ENCODE results near the gene GABARAP. TPM values are rescaled to one million over a fixed set of nuclear protein-coding genes. Genes with fewer than 3 reads are reported as not detected.
A peak's percentile ranks its signal among the peaks of the same experiment; 100 is the strongest.

Gene GABARAP
- total and polyA plus RNA-seq, 2 of the 4 experiments (the other 2 are of a cell fraction): 77.8 to 780 TPM

DNA sequence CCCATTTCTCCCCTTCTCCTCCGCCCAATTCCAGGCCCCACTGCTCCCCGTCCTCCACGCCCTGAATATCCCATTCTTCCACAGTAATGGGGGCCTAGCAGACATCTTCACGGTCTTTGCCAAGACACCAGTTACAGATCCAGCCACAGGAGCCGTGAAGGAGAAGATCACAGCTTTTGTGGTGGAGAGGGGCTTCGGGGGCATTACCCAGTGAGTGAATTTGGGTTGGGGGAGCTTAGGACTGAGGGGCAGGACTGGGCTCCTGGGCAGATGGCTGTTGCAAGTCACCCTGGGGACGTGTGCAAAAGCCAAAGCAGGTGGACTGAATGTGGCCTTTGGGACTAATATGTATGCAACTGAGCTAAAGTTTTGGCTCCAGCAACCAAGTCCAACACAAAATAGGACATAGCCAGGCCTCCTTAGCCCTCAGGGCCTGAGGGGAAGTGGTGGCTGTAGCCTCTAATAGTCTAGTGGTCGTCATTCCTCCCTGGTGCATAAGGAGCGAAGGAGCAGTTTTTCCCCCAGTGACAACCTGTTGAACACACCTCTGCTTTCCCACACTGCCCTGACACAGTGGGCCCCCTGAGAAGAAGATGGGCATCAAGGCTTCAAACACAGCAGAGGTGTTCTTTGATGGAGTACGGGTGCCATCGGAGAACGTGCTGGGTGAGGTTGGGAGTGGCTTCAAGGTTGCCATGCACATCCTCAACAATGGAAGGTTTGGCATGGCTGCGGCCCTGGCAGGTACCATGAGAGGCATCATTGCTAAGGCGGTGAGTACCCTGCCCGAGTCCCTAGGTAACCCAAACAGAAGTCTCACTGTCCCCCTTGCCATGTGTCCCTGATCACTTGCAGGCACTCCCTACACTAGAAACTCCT is 19.9 kb downstream of the GABARAP start:
- ATAC-seq (ENCODE audit: low read depth) (no peak), DNase-seq (no peak)
- BruUV-seq (replicated peaks): no TSS peak
- H2AK5ac ChIP-seq (ENCODE audit: low read depth, low read length): no peak overlapping the region; the same call in 1 of the 2 replicates
- H3K36me3 ChIP-seq (ENCODE audit: control insufficient read depth, insufficient read depth, low read length): peaks cover 61% of the 10 kb centered on the region
- no peak overlapping the region for H2BK5ac ChIP-seq (ENCODE audit: low read depth, low read length, poor library complexity, severe bottlenecking)
- peak overlapping the region in 1 of 2 experiments; percentile 14; a peak in 1 of 4 replicates for H4K8ac ChIP-seq (ENCODE audit: low read depth in 2 of 2, low read length in 2 of 2)
- H3K4me1 ChIP-seq (ENCODE audit: control insufficient read depth, insufficient read depth, low read length): peaks cover 14% of the 10 kb centered on the region
- 90% methylated on average over 3 of the region's 15 CpGs; no CpG with 5 or more reads in 1 of the 2 experiments for WGBS, 2 experiments (ENCODE audit: extremely low coverage in 2 of 2, insufficient read length in 1 of 2)
- H3K27me3 ChIP-seq (ENCODE audit: control insufficient read depth, insufficient read depth, low read length): no peaks in the 10 kb centered on the region
- H3K56ac ChIP-seq (ENCODE audit: extremely low read depth, insufficient read depth, low read length): no peak overlapping the region
- no peak overlapping the region for H2BK15ac ChIP-seq (ENCODE audit: low read depth, low read length)
- no peaks in the 10 kb centered on the region for H3K9me3 ChIP-seq (ENCODE audit: control insufficient read depth, insufficient read depth, low read length)
- no peak overlapping the region for H3K4me3 ChIP-seq (ENCODE audit: insufficient read depth, low read depth, low read length)
- CTCF ChIA-PET: no interaction called here
- H2AFZ ChIP-seq (replicated peaks; ENCODE audit: low read length, poor library complexity): no peak overlapping the region
- H4K91ac ChIP-seq (ENCODE audit: insufficient read depth, low read depth, low read length): no peak overlapping the region
- no peak overlapping the region for H3K4ac ChIP-seq (ENCODE audit: low read depth, low read length)
- no peak overlapping the region for H2BK20ac ChIP-seq (ENCODE audit: low read depth, low read length)
- no peak overlapping the region for H3K27ac ChIP-seq (ENCODE audit: insufficient read depth, low read length)
- peaks cover 8 to 75% of the 10 kb centered on the region in 2 experiments for H3K79me1 ChIP-seq (ENCODE audit: low read depth in 1 of 2, low read length in 2 of 2)
- H2BK120ac ChIP-seq (ENCODE audit: low read depth, low read length): no peak overlapping the region
- dilution Hi-C loops (cut with HindIII; ENCODE audit: low sequenced_read_pairs, unreplicated experiment): no loop called here
- peak overlapping the region; percentile 52 for H2AK9ac ChIP-seq (replicated peaks; ENCODE audit: low read depth, low read length, poor library complexity)
- H3K18ac ChIP-seq (ENCODE audit: low read depth, low read length): no peak overlapping the region
- H3K23ac ChIP-seq (ENCODE audit: low read depth, low read length): 0 out of 2 replicates have a peak overlapping the region, but pooled peaks have one; percentile 33
- TF ChIP-seq MAFK (IDR thresholded peaks at IDR 0.05; ENCODE audit: low read depth, low read length): no peak
- no peak for TF ChIP-seq MXI1 (IDR thresholded peaks at IDR 0.05; ENCODE audit: borderline replicate concordance, low read depth, low read length)
- no peak for TF ChIP-seq NFE2L2 (IDR thresholded peaks at IDR 0.05; ENCODE audit: low read depth, low read length)
- no peak for TF ChIP-seq ELK1 (IDR thresholded peaks at IDR 0.05; ENCODE audit: borderline replicate concordance, low read depth, low read length)
- no peak for TF ChIP-seq FOS (IDR thresholded peaks at IDR 0.05; ENCODE audit: low read depth, low read length)
- TF ChIP-seq, protein P1, sequence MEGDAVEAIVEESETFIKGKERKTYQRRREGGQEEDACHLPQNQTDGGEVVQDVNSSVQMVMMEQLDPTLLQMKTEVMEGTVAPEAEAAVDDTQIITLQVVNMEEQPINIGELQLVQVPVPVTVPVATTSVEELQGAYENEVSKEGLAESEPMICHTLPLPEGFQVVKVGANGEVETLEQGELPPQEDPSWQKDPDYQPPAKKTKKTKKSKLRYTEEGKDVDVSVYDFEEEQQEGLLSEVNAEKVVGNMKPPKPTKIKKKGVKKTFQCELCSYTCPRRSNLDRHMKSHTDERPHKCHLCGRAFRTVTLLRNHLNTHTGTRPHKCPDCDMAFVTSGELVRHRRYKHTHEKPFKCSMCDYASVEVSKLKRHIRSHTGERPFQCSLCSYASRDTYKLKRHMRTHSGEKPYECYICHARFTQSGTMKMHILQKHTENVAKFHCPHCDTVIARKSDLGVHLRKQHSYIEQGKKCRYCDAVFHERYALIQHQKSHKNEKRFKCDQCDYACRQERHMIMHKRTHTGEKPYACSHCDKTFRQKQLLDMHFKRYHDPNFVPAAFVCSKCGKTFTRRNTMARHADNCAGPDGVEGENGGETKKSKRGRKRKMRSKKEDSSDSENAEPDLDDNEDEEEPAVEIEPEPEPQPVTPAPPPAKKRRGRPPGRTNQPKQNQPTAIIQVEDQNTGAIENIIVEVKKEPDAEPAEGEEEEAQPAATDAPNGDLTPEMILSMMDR (conservative IDR thresholded peaks at IDR 0.05; ENCODE audit: low read depth, low read length): no peak
- no peak for TF ChIP-seq USF2 (IDR thresholded peaks at IDR 0.05; ENCODE audit: low read depth, low read length)
- no peak for TF ChIP-seq CEBPB (IDR thresholded peaks at IDR 0.05; ENCODE audit: low read depth, low read length)
- no peak for TF ChIP-seq BHLHE40 (IDR thresholded peaks at IDR 0.05; ENCODE audit: low read depth, low read length)
- no peak for TF ChIP-seq POLR2A (IDR thresholded peaks at IDR 0.05; ENCODE audit: low read depth, low read length)
- no peak for TF ChIP-seq RCOR1 (IDR thresholded peaks at IDR 0.05; ENCODE audit: insufficient replicate concordance, low read length)
- TF ChIP-seq SMC3 (IDR thresholded peaks at IDR 0.05; ENCODE audit: low read depth, low read length): no peak
- TF ChIP-seq RFX5 (IDR thresholded peaks at IDR 0.05; ENCODE audit: low read depth, low read length): no peak
- no peak overlapping the region for H3K9ac ChIP-seq (ENCODE audit: low read depth, low read length)
- H4K20me1 ChIP-seq (ENCODE audit: insufficient read depth, low read length): peaks cover 32% of the 10 kb centered on the region
- H4K5ac ChIP-seq (ENCODE audit: low read depth, low read length): no peak overlapping the region
- H3K4me2 ChIP-seq (ENCODE audit: low read depth, low read length): no peak overlapping the region
- H3K14ac ChIP-seq (replicated peaks; ENCODE audit: low read depth, low read length): no peak overlapping the region
- H3K9me1 ChIP-seq (ENCODE audit: insufficient read depth, low read length): peaks cover 13% of the 10 kb centered on the region; the same call in 1 of the 2 replicates
- POLR2A ChIA-PET (ENCODE audit: unreplicated experiment): interaction anchor here (1.5 kb wide), 1 partner anchor 12 kb away, joined by 4 read pairs; the partner anchor contains the start of gene DVL2
- in situ Hi-C loops (cut with MboI; ENCODE audit: low sequenced_read_pairs): no loop called here
- intact Hi-C loops (cut with micrococcal nuclease): no loop called here

Measured in IMR-90 (cell line).